Head of caudate nucleus (tissue), 42 donors: Measurements from ENCODE around the gene NEK2.
A peak's percentile ranks its signal among the peaks of the same experiment; 100 is the strongest.
"Not testable (repeated sequence)": the region's sequence is repeated elsewhere in the genome, so short reads cannot be mapped to it uniquely, and the experiment has no call there.

ENCODE experiments used
- DNase-seq, 42 donors: peaks; one replicate each; pipeline versions ENCODE4 v3.0.0 to v3.0.0-alpha.2; 2020 to 2021; ENCODE audit warnings: mixed read lengths in 7 of 42
- intact Hi-C: fragments of 100-400 bp; cut with DNase I; formaldehyde crosslinking; loops from one replicate; pipeline ENCODE4 v1.15.0; 2022

Gene NEK2

DNA sequence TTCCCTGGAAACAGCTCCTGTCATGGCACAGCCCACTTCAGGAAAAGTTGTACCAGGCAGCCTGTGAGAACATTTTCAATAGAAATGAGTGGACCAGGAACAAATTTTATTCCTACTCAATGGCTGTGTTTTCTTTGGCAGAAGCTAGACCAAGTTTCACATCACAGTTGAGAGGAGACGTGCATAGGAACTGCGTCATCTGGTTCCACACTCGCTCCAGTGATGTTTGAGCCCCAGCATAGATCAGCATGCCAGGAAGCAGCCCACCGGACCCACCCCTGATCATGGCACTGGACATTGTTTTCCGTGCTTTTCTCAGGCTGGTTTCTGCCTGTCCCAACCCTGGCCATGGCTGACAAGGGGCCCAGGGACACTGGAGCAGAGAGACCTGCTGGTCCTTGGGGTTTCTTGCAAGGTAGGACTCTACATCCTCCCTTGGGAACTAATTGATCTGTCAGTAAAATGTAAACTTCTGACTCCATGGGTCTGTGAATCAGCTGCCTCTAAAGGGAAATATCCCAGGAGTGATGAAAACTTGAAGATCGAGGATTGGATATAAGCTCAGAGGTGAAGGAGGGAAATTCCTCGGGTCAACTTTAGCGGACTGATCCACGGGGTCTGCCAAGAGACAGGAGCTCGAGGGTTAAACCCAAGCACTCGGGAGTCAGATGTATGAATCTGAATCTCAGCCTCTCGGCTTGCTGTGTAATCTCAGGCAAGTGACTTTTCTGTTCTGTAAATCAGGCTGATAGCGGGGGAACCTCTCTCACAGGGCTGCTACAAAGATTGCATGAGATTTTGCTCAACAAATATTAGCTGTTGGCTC, 35.7 kb downstream of the NEK2 start:
- intact Hi-C loops, result no loop called here
- DNase-seq, result peak in 1 of 42 donors; percentile 21

DNA sequence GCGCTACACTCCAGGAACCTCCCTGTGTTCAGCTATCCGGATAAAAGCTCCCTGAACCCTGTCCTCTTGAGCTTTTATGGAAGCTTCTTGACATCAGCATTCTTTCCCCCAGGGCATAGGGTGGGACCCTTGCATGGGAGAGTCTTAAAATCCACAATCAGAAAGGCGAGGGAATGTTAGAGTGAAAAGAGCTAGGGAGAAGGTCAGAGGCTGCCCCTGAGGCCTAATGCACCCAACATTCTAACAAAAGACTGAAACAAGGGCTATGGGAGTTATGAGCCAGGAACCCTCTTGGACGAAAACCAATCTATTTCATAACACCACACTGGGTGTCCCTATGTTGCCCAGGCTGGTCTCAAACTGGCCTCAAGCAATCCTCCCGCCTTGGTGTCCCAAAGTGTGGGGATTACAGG, 36.7 kb downstream of the NEK2 start:
- DNase-seq, result no peak
- intact Hi-C loops, result no loop called here

DNA sequence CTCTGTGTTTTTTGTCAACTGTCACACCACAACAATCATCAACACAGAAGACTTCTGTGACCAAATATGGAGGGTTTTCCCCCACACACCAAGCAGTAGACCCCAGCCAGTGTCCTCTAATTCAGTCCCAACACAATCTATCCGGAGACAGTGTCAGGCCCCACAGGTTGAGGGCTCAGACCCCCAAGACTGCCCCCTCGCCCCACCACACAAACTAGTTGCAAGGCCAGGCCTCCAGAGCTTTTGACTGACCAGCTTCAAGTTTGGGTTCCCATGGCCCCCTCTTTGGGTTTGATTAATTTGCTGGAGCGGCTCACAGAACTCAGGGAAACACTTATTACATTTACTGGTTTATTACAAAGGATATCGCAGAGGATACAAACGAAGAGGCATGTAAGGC, 37.2 kb downstream of the NEK2 start:
- peak in 1 of 42 donors; percentile 5 for DNase-seq

DNA sequence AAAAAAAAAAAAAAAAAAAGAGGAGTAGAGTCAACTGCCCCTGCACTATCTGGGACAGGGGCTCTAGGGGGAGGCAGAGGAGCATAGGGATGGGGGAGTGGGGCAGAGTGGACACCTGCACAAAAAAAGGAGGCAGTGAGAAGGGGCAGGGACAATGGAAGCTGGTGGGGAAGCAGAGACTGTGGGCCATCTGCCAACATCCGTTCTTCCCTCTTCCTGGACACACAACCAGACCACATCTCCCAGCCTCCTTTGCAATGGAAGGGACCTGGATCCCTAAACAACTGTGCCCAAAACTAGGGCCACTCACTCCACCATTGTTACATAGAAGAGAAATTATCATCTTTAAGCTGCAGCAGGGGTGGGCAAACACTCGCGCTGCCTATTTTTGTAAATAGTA, 38.4 kb downstream of the NEK2 start:
- no peak for DNase-seq

More for the DNA sequence above, 37.2 kb downstream of the NEK2 start:
- intact Hi-C loops, result no loop called here

DNA sequence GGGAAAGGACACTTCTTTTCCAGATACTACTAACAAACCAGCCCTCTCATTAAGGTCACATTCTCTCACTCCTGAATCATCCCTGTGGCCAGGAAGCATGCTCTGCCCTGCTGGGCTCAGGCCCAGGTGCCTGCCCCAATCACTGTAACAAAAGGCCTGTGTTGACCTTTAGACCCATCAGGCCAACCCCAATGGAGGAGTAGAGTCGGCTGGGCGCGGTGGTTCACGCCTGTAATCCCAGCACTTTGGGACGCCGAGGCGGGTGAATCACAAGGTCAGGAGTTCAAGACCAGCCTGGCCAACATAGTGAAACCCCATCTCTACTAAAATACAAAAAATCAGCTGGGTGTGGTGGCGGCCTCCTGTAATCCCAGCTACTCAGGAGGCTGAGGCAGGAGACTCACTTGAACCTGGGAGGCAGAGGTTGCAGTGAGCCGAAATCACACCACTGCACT, 38.8 kb downstream of the NEK2 start:
- intact Hi-C loops, DNase-seq: not testable (repeated sequence)

More for the DNA sequence above, 38.4 kb downstream of the NEK2 start:
- intact Hi-C loops, result no loop called here

DNA sequence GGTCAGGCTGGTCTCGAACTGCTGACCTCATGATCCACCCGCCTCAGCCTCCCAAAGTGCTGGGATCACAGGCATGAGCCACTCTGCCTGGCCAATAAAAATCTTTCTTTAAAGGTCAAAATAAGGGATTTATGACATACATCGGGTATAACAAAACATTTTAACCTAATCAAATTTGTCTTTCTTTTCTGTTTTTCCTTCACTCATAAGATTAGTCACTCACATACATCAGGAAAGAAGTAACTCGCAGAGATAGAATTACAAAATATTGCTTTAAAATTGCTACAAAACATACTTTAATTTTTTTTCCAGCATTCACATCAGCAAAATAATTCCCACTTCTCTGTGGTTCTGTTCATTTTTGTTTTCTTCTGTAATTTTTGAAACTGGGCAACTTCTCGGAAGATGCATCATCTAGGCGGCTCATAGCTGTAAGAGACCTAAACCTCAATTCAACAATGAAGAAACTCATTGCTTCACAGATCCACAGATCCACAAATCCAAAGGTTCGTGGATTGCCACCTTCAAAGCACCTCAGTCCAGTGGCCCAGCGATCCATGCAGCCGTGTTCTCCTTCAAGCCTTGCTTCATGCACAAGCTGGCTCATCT, 39.7 kb downstream of the NEK2 start:
- intact Hi-C loops, result no loop called here

DNA sequence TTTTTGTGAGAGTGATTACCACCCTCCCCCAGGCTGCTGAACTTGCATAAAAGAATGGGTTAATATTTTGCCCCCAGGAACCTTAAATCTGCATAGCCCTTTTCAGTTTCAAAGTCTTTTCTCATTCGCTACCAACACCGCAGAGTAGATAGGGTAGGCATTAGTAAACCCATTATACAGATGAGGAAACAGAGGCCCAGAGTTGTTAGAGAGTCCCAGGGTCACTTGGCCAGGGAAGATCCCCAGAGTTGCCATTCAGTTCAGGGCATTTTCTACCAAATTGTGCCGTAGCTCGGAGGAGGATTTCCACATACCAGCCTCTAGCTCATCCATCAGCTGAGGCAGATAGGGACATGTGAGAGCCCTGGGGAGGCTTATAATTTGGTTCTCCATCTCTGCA, 40.5 kb downstream of the NEK2 start:
- intact Hi-C loops, result no loop called here
- no peak for DNase-seq

More for the DNA sequence above, 39.7 kb downstream of the NEK2 start:
- DNase-seq, result no peak

DNA sequence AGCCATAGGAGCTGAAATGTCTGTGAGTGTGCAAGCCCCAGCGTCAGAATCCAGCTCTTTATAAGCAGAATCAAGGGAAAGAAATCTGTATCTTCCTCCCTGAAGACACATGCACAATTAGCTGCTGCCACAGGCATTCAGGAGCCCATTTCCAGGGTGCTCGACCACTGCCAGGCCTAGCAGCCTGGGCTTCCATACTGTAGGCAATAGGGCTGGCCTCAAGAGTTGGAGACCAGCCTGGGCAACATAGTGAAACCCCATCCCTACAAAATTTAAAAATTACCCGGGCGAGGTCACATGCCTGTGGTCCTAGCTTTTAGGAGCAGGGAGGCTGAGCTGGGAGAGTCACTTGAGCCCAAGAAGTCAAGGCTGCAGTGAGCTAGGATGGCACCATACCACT, 41.0 kb downstream of the NEK2 start:
- intact Hi-C loops, result no loop called here
- no peak for DNase-seq

DNA sequence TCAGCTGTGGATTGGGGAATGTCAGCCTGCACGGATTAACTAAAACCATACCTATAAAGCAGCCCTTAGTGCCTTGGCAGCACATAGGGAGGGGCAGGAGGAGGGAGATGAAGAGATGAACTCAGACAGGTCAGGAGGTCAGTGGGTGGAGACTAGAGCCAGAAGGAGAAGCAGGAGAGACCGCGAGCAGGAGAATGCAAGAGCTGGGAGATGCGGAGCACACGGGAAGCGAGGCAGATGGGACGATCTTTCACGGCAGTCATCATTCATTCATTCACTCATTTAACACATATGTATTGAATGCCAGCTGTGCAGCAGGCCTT, 41.9 kb downstream of the NEK2 start:
- DNase-seq, result no peak
- intact Hi-C loops, result no loop called here

DNA sequence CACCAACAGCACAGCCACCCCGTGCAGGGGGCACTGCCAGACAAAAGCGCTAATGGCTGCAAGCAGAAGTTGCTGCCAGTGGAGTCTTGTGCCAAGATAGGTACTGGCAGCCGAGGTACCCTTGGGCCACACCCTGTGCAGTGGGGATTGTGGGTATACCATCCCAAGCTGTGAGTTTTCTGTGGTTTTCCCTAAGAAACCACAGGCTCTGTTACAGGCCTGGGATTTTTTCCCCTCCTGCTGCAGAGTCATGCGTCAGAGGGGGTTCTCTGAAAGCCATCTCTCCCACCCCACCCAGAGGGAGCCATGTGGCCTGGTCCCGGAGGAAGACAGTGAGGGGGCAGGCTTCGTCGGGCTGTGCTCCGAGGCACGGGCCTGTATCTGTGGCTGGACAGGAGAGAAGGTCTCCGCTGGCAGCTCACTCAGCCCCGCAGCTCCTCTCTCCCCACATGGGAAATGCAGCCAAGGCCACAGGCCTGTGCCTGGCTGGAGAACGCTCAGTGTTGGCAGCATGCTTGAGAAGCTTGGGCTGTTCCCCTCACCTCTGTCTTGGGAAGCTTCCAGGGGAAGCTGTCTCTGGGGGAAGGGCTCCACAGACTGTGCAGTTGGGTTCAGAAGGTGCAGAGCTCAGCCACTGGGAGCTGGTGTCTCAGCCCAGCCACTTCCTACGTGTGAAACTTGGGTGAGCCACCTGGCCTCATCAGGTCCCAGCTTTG, 42.5 kb downstream of the NEK2 start:
- peak in 16 of 42 donors; percentile 11 to 49 (median 28) for DNase-seq

DNA sequence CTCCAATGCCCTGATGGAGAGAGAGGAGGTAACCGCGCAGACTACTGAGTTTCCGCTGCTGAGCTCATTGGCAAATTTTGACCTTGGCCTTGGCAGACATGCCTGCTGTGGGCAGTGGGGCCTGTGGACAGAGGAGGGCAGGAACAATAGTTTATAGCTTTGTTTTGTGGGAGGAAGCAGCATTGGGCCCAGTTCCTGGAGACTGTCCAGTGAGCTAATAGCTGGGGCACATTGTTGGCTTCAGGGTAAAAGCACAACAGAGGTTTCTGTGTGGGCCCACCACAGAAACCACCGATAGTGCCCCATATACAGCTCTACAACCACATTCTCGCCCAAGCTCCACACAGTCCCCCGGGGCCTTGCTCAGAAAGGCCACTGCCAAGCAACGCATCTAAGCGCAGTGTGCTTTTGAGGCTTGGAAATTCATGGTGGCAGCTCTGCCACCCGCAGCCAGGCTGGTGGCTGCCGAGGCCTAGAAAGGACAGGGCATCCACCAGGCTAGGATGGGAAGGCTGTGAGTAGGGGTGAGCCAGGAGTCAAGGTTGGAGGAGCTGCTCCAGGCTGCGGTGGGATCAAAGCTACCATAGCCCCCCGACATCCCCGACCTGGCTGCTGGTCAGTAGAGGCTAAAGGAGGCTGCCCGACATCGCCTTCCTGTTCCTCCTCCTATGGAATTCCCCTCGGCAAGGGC, 43.2 kb downstream of the NEK2 start:
- intact Hi-C loops, result no loop called here
- DNase-seq, result no peak

More for the DNA sequence above, 42.5 kb downstream of the NEK2 start:
- intact Hi-C loops, result no loop called here

DNA sequence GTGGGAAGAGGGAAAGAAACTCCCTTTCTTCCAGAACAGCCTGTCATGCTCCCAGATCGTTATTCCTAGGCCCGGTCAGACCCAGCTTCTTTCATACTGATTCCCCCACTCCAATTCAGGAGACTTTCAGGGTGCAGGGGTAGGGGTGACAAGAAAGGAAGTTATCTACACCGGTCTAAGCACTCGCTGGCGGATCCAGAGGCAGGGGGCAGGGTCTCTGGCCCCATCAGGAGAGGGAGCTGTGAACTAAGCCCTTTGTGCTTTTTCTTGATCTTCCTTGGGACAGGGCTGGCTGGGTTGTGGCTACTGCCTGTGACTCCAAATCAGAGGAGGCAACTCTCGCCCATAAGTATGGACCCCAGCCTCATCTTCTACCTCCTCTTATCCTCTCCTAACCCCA, 44.3 kb downstream of the NEK2 start:
- intact Hi-C loops, result no loop called here
- DNase-seq, result no peak

DNA sequence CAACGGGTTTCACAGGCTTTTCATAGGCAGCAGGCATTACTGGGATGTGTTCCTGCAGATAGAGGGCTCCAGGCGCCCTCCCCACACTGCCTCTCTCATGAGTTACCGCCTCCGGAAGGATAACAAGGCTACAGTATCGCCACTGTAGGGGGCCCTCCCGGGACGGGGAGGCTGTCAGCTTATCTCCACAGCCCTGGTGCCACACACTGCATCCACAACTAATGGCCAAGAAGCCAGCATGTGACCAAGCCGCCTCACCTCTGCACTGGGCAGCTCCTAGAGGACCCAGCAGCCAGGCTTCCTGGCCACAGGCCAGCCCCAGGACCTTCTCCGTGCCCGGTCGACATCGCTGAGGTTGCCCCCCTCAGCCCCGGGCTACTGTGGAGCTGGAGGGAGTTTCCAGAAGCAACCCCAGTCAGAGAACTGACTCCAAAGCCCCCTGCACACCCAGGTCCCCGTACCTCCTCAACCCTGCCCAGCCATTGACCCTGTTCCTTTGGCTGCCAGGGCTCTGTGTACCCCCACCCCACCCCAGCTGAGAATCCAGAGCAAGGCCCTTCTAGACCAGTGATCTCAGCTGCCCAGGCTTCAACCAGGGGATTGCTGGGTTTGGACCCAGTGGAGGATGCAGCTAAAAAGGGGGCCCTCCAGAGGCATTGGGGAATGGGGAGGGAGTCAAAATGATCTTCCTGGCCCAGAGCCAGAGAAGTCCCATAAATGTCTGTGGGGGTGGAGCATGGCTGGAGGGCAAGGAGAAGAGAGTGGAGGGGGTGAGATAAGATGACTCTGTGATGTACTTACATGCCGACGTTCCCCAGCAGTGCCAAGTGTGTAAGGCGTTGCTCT, 45.0 kb downstream of the NEK2 start:
- intact Hi-C loops, result no loop called here
- no peak for DNase-seq

DNA sequence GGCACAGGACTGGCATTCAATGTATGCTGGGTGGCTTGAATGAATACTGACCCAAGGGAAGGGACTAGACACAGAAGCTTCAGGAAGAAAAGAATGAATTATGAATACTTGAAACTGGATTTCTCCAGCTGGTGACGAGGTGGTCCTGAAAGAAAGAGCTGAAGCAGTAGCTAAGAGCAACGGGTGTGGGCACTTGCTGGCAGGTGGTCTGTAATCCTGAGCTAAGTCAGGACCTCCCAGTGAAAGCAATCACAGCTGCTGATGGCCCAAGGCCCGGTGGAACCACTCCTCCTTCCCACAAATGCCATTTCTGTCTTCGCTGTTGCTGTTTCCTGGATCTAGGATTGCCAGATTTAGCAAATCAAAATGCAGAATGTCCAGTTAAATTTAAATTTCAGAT, 47.0 kb downstream of the NEK2 start:
- no peak for DNase-seq
- intact Hi-C loops, result no loop called here

DNA sequence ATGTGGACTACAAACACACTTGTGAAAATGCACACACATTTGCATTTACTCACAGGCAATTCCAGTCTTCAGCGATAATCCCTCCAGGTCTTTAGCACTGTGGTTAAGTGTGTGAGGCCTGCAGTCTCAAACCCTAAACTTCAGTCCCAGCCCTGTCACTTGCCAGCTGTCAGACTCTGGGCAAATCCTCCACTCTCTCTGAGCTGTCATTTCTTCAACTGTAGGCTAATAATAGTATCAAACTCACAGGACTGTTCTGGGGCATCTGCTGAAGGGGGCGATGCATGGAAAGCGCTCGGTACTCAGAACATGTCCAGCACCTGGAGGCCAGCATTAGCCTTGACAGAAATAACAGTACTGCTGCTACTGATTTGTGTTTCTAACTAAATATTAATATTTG, 48.2 kb downstream of the NEK2 start:
- DNase-seq, result no peak
- intact Hi-C loops, result no loop called here

DNA sequence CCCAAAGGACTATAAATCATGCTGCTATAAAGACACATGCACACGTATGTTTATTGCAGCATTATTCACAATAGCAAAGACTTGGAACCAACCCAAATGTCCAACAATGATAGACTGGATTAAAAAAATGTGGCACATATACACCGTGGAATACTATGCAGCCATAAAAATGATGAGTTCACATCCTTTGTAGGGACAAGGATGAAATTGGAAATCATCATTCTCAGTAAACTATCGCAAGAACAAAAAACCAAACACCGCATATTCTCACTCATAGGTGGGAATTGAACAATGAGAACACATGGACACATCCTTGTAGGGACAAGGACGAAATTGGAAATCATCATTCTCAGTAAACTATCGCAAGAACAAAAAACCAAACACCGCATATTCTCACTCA, 49.6 kb downstream of the NEK2 start:
- intact Hi-C loops, DNase-seq: not testable (repeated sequence)

DNA sequence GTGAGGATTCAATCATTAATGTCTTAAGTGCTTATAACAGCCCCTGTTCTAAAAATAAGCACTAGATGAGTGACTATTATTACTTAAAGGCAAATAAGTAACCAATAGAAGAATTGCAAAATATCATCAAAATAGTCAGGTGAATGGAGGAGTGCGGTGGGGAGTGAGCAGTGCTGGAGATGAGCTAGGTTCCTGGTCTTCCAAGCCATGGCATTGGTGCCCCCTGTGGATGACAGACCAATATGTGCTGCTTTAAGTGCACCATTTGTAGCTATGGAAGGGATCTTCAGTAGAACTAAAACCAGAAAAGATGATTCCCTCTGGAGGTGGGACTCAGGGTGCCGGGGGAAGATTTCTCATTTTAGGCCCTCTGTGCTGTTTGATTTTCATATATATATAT, 50.4 kb downstream of the NEK2 start:
- DNase-seq, result peak in 7 of 42 donors; percentile 14 to 58 (median 32)
- intact Hi-C loops, result no loop called here

DNA sequence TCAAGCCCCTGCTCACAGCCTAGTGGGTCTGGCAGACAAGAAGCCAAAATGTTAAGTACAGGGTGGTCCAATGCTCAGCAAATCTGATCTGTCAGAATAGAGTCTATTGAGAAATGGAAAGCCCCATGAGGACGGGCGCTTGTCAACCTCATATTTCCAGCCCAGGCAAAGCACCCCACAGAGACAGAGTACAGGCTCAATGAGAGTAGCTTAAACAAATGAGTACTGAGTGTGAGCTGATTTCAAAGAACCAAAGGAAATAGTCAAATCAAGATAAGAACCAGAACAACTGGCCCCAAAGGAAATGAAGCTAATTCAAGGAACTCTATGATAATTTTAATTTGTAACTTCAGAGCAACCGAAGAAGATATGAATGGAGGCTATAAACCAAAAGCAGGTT, 51.9 kb downstream of the NEK2 start:
- DNase-seq, result no peak
- intact Hi-C loops, result no loop called here
